K562 (cell line): ENCODE data around the gene HINT2. TPM values are rescaled to one million over a fixed set of nuclear protein-coding genes. Genes with fewer than 3 reads are reported as not detected.

ENCODE experiments used
- BCL6 ChIP-seq: fragments of 250-450 bp; sonication (Bioruptor Pico); IDR thresholded peaks from 2 replicates; pipeline ENCODE4 v1.4.0; 2020
- CREM ChIP-seq: IDR thresholded peaks from 2 replicates; pipeline ENCODE4 v1.6.1; 2014; ENCODE audit warnings: antibody characterized with exemption, low read depth
- FOS ChIP-seq: IDR thresholded peaks from 3 replicates; pipeline ENCODE4 v1.6.1; 2011; ENCODE audit not compliant: insufficient read length; ENCODE audit errors: extremely low read depth
- KDM1A ChIP-seq, 2 experiments: fragments of 450-650 bp; IDR thresholded peaks; 2 replicates each; pipeline ENCODE4 v1.6.1; 2016; ENCODE audit warnings: mild to moderate bottlenecking in 2 of 2
- PHF8 ChIP-seq: fragments of 200-600 bp; sonication (generic); IDR thresholded peaks from 2 replicates; pipeline ENCODE4 v1.6.1; 2012; ENCODE audit warnings: mixed run types, mild to moderate bottlenecking, inconsistent platforms, low read length, moderate library complexity, borderline replicate concordance
- POLR2A ChIP-seq: fragments of 450-650 bp; conservative IDR thresholded peaks from 2 replicates; pipeline ENCODE4 v1.6.1; 2016
- REST ChIP-seq, 2 experiments: fragments of 450-650 bp; formaldehyde crosslinking in 1 of 2; IDR thresholded peaks; 2 replicates each; pipeline versions ENCODE4 v1.4.0 to v1.6.1; 2014 to 2020; ENCODE audit warnings: mild to moderate bottlenecking in 2 of 2, borderline replicate concordance in 1 of 2, low read depth in 1 of 2
- VEZF1 ChIP-seq: fragments of 200-800 bp; sonication (Bioruptor generic); IDR thresholded peaks from 2 replicates; pipeline ENCODE4 v1.6.1; 2017; ENCODE audit warnings: missing genetic modification characterization, missing compliant biosample characterization
- ZBTB12 ChIP-seq: fragments of 250-450 bp; sonication (Bioruptor Pico); IDR thresholded peaks from 2 replicates; pipeline ENCODE4 v1.4.0; 2020
- ZFX ChIP-seq: sonication (generic); formaldehyde crosslinking; IDR thresholded peaks from 2 replicates; pipeline ENCODE4 v1.8.0; 2022; ENCODE audit warnings: mild to moderate bottlenecking, missing genetic modification reagents, moderate library complexity
- ZKSCAN3 ChIP-seq: fragments of 250-450 bp; sonication (Bioruptor Pico); IDR thresholded peaks from 2 replicates; pipeline ENCODE4 v1.4.0; 2020
- ZNF232 ChIP-seq: sonication (generic); formaldehyde crosslinking; IDR thresholded peaks from 2 replicates; pipeline ENCODE4 v1.8.0; 2022; ENCODE audit warnings: mild to moderate bottlenecking, missing genetic modification reagents
- polyA plus RNA-seq, 8 experiments: library from polyadenylated mRNA; depleted of rRNA in 4 of 8; stranded (reverse) in 5 of 8; unstranded in 3 of 8; fragments of >200 nt; fragmentation: Nextera tagmentation in 2 of 8; fragmentation: Illumina TruSeq in 1 of 8; extraction: Ambion mirVana in 2 of 8; extraction: Trizol in 1 of 8; gene quantifications; 2 replicates each; pipeline versions ENCODE4 v1.2.1 to v1.2.3, GENCODE V29; 2011 to 2014; ENCODE audit warnings: inconsistent platforms in 1 of 8, missing spikeins in 1 of 8
- total RNA-seq, 7 experiments: library from RNA; depleted of rRNA in 6 of 7; stranded (reverse); fragments of >200 nt in 6 of 7; fragmentation: Illumina TruSeq in 2 of 7; extraction: Trizol in 2 of 7; gene quantifications; 2 replicates each; pipeline versions ENCODE4 v1.2.1 to v1.2.3, GENCODE V29; 2011 to 2021; ENCODE audit warnings: low replicate concordance in 1 of 7

HINT2 gene
- total and polyA plus RNA-seq, 9 of the 15 experiments (the other 6 are each of a cell fraction or from before 2014, with no cell fraction given), result 5.6 to 44.1 (median 27.9) TPM

DNA sequence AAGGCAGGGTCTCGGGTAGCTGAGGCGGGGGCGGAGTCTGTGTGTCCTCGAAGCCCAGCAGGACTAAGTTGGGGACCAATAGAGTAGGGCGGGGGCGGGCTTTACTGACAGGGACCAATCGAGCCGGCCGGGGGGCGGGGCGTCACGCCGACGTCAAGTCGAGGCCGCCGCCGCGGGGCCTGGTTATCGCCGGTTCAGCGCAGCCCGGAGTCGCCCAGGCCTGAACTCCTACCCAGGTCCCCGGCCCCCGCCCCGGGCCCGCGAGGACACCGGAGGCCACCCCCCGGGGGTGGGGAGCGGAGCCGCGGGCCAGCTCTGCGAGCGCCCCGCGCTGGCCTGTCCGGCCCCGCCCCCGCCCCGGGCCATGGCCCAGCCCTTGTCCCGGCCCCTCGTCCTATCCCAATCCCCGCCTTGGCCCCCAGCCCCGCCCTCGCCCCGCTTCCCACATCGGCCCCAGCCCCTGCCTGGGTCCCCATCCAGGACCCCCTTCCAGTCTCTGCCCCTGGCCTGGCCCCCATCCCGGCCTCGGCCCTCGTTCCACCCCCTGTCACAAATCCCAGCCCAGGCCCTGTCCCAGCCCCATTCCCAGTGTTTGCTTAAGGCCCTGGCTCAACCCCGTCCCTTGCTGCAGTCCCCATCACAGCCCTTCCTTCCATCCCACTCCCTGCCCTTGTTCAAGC, 14.4 kb upstream of the HINT2 start, which contains the start of gene TMEM8B (continued):
- TF ChIP-seq VEZF1 (CRISPR knock-in tag) (peak; percentile 52; the same call in 1 of the 2 replicates), FOS (peak; percentile 13), REST (IDR thresholded peaks at IDR 0.05; ENCODE audit: borderline replicate concordance) (peak; percentile 56), REST (CRISPR knock-in tag; IDR thresholded peaks at IDR 0.05; ENCODE audit: low read depth) (no peak), BCL6 (CRISPR knock-in tag) (no peak), ZFX (CRISPR knock-in tag) (peak; percentile 63), ZNF232 (CRISPR knock-in tag) (no peak), ZBTB12 (CRISPR knock-in tag) (peak; percentile 59; the same call in 1 of the 2 replicates), POLR2A (0 out of 2 replicates have a peak, but pooled peaks have one; percentile 27), ZKSCAN3 (no peak), PHF8 (peak; percentile 50; the same call in 1 of the 2 replicates), CREM (peak; percentile 73), KDM1A (IDR thresholded peaks at IDR 0.05) (no peak)
